Measurements from ENCODE around the gene ZNF430. TPM values are rescaled to one million over a fixed set of nuclear protein-coding genes. Genes with fewer than 3 reads are reported as not detected.

ZNF430 gene
- total and polyA plus RNA-seq, 2 donors (not counting 1 experiment from before 2014, with no cell fraction given) = 27.5 to 45.4 TPM

- DNase-seq (no peak), ATAC-seq (ENCODE audit: low read depth) (no peak)
- Histone ChIP-seq H3K79me2 (ENCODE audit: control insufficient read depth, insufficient read depth, low read length) (no peaks in the 10 kb centered on the region), H3K9ac (ENCODE audit: low read length) (no peak overlapping the region), H3K4me3 (ENCODE audit: control extremely low read depth in 1 of 5, extremely low read depth in 1 of 5, insufficient read depth in 1 of 5, low read depth in 2 of 5, low read length in 4 of 5) (no peak overlapping the region), H3K9me3 (ENCODE audit: control extremely low read depth in 1 of 3, control insufficient read depth in 2 of 3, insufficient read depth in 1 of 3, low read length in 2 of 3) (no peaks in the 10 kb centered on the region), H3K4me1 (ENCODE audit: control insufficient read depth in 2 of 2, insufficient read depth in 2 of 2, low read length in 2 of 2) (no peaks in the 10 kb centered on the region), H2AFZ (ENCODE audit: insufficient read depth, low read depth, low read length, poor library complexity, severe bottlenecking) (no peak overlapping the region), H4K20me1 (ENCODE audit: control insufficient read depth, insufficient read depth, low read length, poor library complexity, severe bottlenecking) (no peaks in the 10 kb centered on the region), H3K36me3 (replicated peaks in 1 of 2; ENCODE audit: control extremely low read depth in 1 of 2, control insufficient read depth in 1 of 2, extremely low read depth in 1 of 2, insufficient read depth in 2 of 2, low read length in 1 of 2) (peaks cover 0 to 2% of the 10 kb centered on the region in 2 experiments), H3K27me3 (replicated peaks in 1 of 4; ENCODE audit: control extremely low read depth in 1 of 4, control insufficient read depth in 3 of 4, insufficient read depth in 4 of 4, low read length in 3 of 4) (no peaks in the 10 kb centered on the region), H3K27ac (ENCODE audit: low read length in 2 of 2) (no peak overlapping the region), H3K4me2 (replicated peaks; ENCODE audit: low read depth, low read length, poor library complexity, severe bottlenecking) (no peak overlapping the region)
- Mint-ChIP-seq H3K27ac (no peak overlapping the region), H3K9me3 (ENCODE audit: insufficient read depth) (no peaks in the 10 kb centered on the region), H3K4me1 (no peaks in the 10 kb centered on the region), H3K27me3 (no peaks in the 10 kb centered on the region), H3K4me3 (no peak overlapping the region)
- no peak for TF ChIP-seq CTCF (IDR thresholded peaks at IDR 0.05)
- no peak for TF ChIP-seq EZH2 (IDR thresholded peaks at IDR 0.05; ENCODE audit: borderline replicate concordance, insufficient read depth, low read depth, low read length, poor library complexity, severe bottlenecking)
- intact Hi-C loops (cut with micrococcal nuclease) = no loop called here
- ChIA-PET CTCF (no interaction called here), POLR2A (no interaction called here)
These were observed 71.7 kb downstream of the ZNF430 start for GRCh38 chr19:21092109-21092508.

DNA sequence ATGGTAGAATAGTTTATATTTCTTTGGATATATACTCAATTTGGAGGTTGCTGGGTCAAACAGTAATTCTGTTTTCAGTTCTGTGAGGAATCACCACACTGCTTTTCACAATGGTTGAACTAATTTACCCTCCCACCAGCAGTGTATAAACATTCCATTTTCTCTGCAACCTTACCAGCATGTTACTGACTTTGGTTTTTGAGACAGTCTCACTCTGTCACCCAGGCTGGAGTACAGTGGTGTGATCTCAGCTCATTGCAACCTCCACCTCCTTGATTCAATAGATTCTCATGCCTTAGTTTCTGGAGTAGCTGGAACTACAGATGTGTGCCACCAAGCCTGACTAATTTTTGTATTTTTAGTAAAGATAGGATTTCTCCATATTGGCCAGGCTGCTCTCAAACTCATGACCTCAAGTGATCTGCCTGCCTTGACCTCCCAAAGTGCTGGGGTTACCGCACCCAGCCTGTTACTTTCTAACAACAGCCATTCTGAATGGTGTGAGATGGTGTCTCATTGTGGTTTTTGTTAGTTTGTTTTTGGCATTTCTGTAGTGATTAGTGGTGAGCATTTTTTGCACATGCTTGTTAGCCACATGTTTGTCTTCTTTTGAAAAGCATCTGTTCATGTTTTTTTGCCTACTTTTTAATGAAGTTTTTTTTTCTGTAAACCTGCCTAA, 74.0 kb downstream of the ZNF430 start:
- no peaks in the 10 kb centered on the region for H4K20me1 ChIP-seq (ENCODE audit: control insufficient read depth, insufficient read depth, low read length, poor library complexity, severe bottlenecking)
- H3K9me3 ChIP-seq (ENCODE audit: control extremely low read depth in 1 of 3, control insufficient read depth in 2 of 3, insufficient read depth in 1 of 3, low read length in 2 of 3) = no peaks in the 10 kb centered on the region
- no peak overlapping the region for H2AFZ ChIP-seq (ENCODE audit: insufficient read depth, low read depth, low read length, poor library complexity, severe bottlenecking)
- intact Hi-C loops (cut with micrococcal nuclease) = no loop called here
- no peak overlapping the region for H3K4me2 ChIP-seq (replicated peaks; ENCODE audit: low read depth, low read length, poor library complexity, severe bottlenecking)
- no peak for DNase-seq
- no peaks in the 10 kb centered on the region for H3K4me1 ChIP-seq (ENCODE audit: control insufficient read depth in 2 of 2, insufficient read depth in 2 of 2, low read length in 2 of 2)
- ATAC-seq (ENCODE audit: low read depth) = no peak
- peaks cover 0 to under 1% of the 10 kb centered on the region in 2 experiments for H3K36me3 ChIP-seq (replicated peaks in 1 of 2; ENCODE audit: control extremely low read depth in 1 of 2, control insufficient read depth in 1 of 2, extremely low read depth in 1 of 2, insufficient read depth in 2 of 2, low read length in 1 of 2)
- ChIA-PET CTCF (no interaction called here), POLR2A (no interaction called here)
- no peak overlapping the region for H3K4me3 ChIP-seq (ENCODE audit: control extremely low read depth in 1 of 5, extremely low read depth in 1 of 5, insufficient read depth in 1 of 5, low read depth in 2 of 5, low read length in 4 of 5)
- H3K79me2 ChIP-seq (ENCODE audit: control insufficient read depth, insufficient read depth, low read length) = no peaks in the 10 kb centered on the region
- no peak overlapping the region for H3K27ac Mint-ChIP-seq
- H3K4me3 Mint-ChIP-seq = no peak overlapping the region
- WGBS (ENCODE audit: insufficient coverage) = 100% methylated on average over 1 of the region's 1 CpG
- H3K27ac ChIP-seq (ENCODE audit: low read length in 2 of 2) = no peak overlapping the region
- H3K9me3 Mint-ChIP-seq (ENCODE audit: insufficient read depth) = no peaks in the 10 kb centered on the region
- no peak overlapping the region for H3K9ac ChIP-seq (ENCODE audit: low read length)
- H3K27me3 Mint-ChIP-seq = no peaks in the 10 kb centered on the region
- TF ChIP-seq CTCF (IDR thresholded peaks at IDR 0.05) = no peak
- no peak for TF ChIP-seq EZH2 (IDR thresholded peaks at IDR 0.05; ENCODE audit: borderline replicate concordance, insufficient read depth, low read depth, low read length, poor library complexity, severe bottlenecking)
- no peaks in the 10 kb centered on the region for H3K27me3 ChIP-seq (replicated peaks in 1 of 4; ENCODE audit: control extremely low read depth in 1 of 4, control insufficient read depth in 3 of 4, insufficient read depth in 4 of 4, low read length in 3 of 4)
- no peaks in the 10 kb centered on the region for H3K4me1 Mint-ChIP-seq

Data from B cell (primary cell).